WERI-Rb-1 (cell line): ENCODE data around the gene CYRIA.

Experiments
- DNase-seq: peaks from one replicate; pipeline ENCODE4 v3.0.0-alpha.2; 2020
- H3K27ac ChIP-seq: fragments of 250-450 bp; sonication (Bioruptor Pico); 2 replicates; pipeline ENCODE4 v1.5.1; 2020; ENCODE audit warnings: mild to moderate bottlenecking, moderate library complexity
- H3K27me3 ChIP-seq: fragments of 250-450 bp; sonication (Bioruptor Pico); 2 replicates; pipeline ENCODE4 v1.5.1; 2021; ENCODE audit warnings: mild to moderate bottlenecking, low read depth, moderate library complexity; ENCODE audit not compliant: insufficient read depth, severe bottlenecking
- H3K36me3 ChIP-seq: fragments of 250-450 bp; sonication (Bioruptor Pico); 2 replicates; pipeline ENCODE4 v1.5.1; 2020; ENCODE audit warnings: mild to moderate bottlenecking, moderate library complexity
- H3K4me3 ChIP-seq: 2 replicates; pipeline ENCODE4 v1.5.1; 2011; ENCODE audit warnings: low read depth, mild to moderate bottlenecking, control low read depth, low read length
- H3K9me3 ChIP-seq: fragments of 250-450 bp; sonication (Bioruptor Pico); 2 replicates; pipeline ENCODE4 v1.5.1; 2021; ENCODE audit warnings: mild to moderate bottlenecking, moderate library complexity; ENCODE audit not compliant: severe bottlenecking
- TF ChIP-seq, protein P1 (sequence below): IDR thresholded peaks from 2 replicates; pipeline ENCODE4 v1.5.1; 2011; ENCODE audit warnings: low read depth, mild to moderate bottlenecking, control low read depth, inconsistent platforms, low read length

Gene CYRIA

DNA sequence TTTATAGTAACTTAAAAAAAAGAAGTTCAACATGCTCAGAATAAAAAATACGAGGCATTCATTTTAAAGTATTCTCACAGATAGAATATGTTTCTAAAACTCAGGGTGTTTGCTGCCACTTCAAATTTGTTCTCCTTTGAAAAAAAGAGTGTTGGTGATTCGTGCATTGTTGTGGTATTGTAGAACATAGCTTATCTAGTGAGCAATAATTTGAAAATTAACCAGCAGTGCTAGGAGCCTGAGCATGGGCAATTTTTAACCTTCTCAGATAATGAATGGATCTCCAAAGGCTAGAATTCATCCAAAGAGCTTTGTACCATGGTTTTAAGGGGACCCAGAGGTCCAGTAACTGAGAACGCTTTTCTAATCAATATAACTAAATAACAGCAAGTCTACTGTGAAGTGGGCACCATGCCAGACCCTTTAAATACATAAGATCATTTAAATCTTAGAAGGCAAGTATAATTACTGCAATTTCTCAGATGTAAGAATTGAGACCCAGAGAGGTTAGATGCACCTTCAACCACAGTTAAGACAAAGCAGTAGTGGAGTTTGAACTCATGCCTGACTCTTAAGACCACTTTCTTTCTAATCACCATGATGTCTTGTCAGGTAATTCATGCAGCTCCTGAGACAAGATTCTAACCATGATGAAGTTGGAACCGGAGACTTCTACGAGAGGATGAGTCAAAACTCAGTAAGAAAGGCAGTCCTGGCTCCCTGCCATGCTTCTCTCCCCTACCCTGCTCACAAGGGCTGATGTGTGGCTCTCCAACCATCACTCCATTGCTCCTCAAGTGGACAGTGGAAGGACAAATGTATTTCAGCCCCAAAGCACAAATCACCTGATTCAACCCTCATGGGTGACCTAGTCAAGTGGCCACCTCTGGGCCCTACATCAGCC is 3.4 kb downstream of the CYRIA start:
- no peak overlapping the region for H3K4me3 ChIP-seq
- TF ChIP-seq, protein P1, sequence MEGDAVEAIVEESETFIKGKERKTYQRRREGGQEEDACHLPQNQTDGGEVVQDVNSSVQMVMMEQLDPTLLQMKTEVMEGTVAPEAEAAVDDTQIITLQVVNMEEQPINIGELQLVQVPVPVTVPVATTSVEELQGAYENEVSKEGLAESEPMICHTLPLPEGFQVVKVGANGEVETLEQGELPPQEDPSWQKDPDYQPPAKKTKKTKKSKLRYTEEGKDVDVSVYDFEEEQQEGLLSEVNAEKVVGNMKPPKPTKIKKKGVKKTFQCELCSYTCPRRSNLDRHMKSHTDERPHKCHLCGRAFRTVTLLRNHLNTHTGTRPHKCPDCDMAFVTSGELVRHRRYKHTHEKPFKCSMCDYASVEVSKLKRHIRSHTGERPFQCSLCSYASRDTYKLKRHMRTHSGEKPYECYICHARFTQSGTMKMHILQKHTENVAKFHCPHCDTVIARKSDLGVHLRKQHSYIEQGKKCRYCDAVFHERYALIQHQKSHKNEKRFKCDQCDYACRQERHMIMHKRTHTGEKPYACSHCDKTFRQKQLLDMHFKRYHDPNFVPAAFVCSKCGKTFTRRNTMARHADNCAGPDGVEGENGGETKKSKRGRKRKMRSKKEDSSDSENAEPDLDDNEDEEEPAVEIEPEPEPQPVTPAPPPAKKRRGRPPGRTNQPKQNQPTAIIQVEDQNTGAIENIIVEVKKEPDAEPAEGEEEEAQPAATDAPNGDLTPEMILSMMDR: no peak
- no peaks in the 10 kb centered on the region for H3K36me3 ChIP-seq
- H3K27me3 ChIP-seq: peaks cover 4% of the 10 kb centered on the region
- DNase-seq: no peak
- no peak overlapping the region for H3K27ac ChIP-seq
- no peaks in the 10 kb centered on the region for H3K9me3 ChIP-seq

DNA sequence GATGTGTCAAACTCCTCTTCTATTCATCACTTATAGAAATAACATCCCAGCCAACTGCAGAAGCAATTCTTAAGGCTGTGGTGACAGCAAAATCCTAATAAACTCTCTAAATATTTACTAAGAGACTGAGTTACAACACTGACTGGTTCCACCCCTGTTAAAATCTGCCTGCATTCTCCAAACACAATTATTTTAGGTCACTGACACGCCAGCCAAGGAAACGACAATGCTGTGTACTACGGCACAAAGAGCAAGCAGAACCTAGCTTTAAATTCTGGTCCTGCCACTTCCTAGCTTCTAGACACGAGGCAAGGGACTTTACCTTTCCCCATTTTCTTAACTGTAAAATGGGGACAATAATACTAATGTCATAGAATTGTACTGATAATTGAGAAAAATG is 4.1 kb downstream of the CYRIA start:
- Histone ChIP-seq H3K36me3 (no peaks in the 10 kb centered on the region), H3K9me3 (no peaks in the 10 kb centered on the region), H3K4me3 (no peak overlapping the region), H3K27me3 (peaks cover 4% of the 10 kb centered on the region), H3K27ac (no peak overlapping the region)
- TF ChIP-seq, protein P1: no peak
- DNase-seq: no peak

DNA sequence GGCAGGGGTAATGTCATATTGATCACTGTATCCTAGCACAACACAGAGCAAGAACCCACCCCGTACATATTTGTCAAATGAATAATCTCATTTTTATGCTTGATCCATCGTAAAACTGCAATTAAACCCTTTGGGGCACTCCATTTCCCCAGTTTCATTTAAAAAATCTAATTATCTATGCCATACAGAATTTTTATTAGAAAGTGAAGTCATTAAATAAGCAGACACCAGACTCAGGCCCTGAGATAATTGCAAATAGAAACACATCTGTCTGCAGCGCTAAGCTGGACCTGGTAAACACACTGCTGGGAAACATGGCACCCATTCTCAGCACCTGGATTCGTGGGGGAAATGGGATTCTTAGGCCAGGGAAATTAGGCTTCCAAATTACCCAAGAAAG is 5.1 kb downstream of the CYRIA start:
- no peaks in the 10 kb centered on the region for H3K9me3 ChIP-seq
- DNase-seq: no peak
- no peak overlapping the region for H3K4me3 ChIP-seq
- H3K27ac ChIP-seq: no peak overlapping the region
- H3K27me3 ChIP-seq: no peaks in the 10 kb centered on the region
- H3K36me3 ChIP-seq: no peaks in the 10 kb centered on the region
- TF ChIP-seq, protein P1: no peak

DNA sequence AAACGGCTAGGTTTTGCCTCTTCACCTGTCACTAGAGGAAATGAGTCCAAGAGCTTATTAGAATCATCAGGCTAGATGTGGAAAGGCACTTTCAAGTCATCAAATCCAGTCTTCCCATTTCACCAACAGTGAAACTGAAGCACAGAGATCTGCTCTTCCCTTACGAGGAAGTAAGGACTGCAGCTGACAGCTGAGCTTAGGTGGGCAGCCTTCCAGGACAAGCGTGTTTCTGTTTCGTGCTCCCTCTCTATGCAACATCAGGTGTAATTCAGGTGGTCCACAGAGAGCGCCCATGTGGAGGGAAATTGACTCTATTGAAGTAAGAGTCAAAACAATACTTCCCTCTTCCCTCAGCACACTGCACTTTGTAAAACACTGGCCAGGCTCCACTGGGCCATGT is 5.5 kb downstream of the CYRIA start:
- H3K27ac ChIP-seq: no peak overlapping the region
- no peak overlapping the region for H3K4me3 ChIP-seq
- no peaks in the 10 kb centered on the region for H3K9me3 ChIP-seq
- H3K27me3 ChIP-seq: no peaks in the 10 kb centered on the region
- TF ChIP-seq, protein P1: no peak
- H3K36me3 ChIP-seq: no peaks in the 10 kb centered on the region
- DNase-seq: no peak

DNA sequence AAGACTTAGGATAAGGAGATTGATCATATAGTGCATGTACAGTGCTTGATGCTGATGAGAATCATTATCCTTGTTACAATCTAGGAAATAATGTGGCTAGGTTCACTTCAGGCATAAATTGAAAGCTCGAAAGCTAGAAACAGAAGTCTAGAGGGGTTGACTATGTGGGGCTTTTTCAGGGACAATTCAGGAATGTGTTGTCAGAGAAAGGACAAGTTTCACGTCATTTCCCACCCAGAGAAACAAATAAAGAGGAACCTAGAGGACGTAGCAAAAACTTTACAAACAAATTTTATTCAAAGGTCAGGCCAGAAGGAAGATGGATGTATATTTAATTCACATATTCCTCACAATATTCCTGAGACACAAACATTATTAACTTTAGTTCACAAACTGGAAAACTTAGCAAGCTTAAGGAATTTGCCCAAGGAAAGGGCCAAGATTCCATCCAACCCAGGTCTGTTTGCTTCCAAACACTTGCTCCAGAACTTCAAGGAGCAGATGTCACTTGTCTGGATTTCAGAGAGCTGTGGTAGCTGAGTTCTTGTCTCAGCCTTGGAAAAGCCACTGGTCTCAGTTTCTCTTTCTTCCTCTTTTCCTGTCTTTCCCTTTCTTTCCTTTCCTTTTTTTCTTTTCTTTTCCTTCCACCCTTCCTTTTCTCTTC is 7.4 kb downstream of the CYRIA start:
- H3K27ac ChIP-seq: no peak overlapping the region
- no peaks in the 10 kb centered on the region for H3K27me3 ChIP-seq
- no peaks in the 10 kb centered on the region for H3K36me3 ChIP-seq
- no peaks in the 10 kb centered on the region for H3K9me3 ChIP-seq
- no peak overlapping the region for H3K4me3 ChIP-seq
- TF ChIP-seq, protein P1: no peak
- DNase-seq: no peak
